ENCODE results near the gene NPB.

The NPB gene

GRCh38 chr17:81922566-81923301, 20.7 kb downstream of the NPB start:
- Histone ChIP-seq H3K9ac (ENCODE audit: low read length) (no peak overlapping the region), H3K79me2 (ENCODE audit: low read length) (peaks cover 80% of the 10 kb centered on the region), H3K27ac (ENCODE audit: low read length) (no peak overlapping the region; the same call in 1 of the 2 replicates), H3K36me3 (replicated peaks; ENCODE audit: insufficient read depth, low read length) (no peaks in the 10 kb centered on the region), H3K4me1 (ENCODE audit: low read length) (peaks cover 18% of the 10 kb centered on the region), H4K20me1 (ENCODE audit: insufficient read depth, low read length) (0 out of 2 replicates have a peak, but pooled peaks cover 3% of the 10 kb centered on the region), H3K9me2 (replicated peaks; ENCODE audit: insufficient read depth, low read length) (no peaks in the 10 kb centered on the region), H3K4me2 (ENCODE audit: low read depth, low read length) (no peak overlapping the region), H3K9me3 (replicated peaks; ENCODE audit: insufficient read depth, low read length) (no peaks in the 10 kb centered on the region), H3K27me3 (replicated peaks; ENCODE audit: insufficient read depth, low read length) (no peaks in the 10 kb centered on the region), H3F3A (ENCODE audit: insufficient read depth, low read length) (peaks cover 37% of the 10 kb centered on the region), H2AFZ (ENCODE audit: low read length) (no peak overlapping the region), H3K4me3 (ENCODE audit: low read length) (no peak overlapping the region)
- TF ChIP-seq EZH2phosphoT487 (IDR thresholded peaks at IDR 0.05; ENCODE audit: low read length) (no peak), CTCF (IDR thresholded peaks at IDR 0.05; ENCODE audit: low read length) (no peak), EZH2 (optimal IDR thresholded peaks at IDR 0.05; ENCODE audit: low read depth, low read length) (no peak)
- no peak for DNase-seq

- TF ChIP-seq EZH2phosphoT487 (IDR thresholded peaks at IDR 0.05; ENCODE audit: low read length) (no peak), EZH2 (optimal IDR thresholded peaks at IDR 0.05; ENCODE audit: low read depth, low read length) (no peak), CTCF (IDR thresholded peaks at IDR 0.05; ENCODE audit: low read length) (no peak)
- DNase-seq = peak; percentile 63
- Histone ChIP-seq H3K27ac (ENCODE audit: low read length) (peak overlapping the region; percentile 74; the same call in 1 of the 2 replicates), H3K4me3 (ENCODE audit: low read length) (peak overlapping the region; percentile 52), H3K9me3 (replicated peaks; ENCODE audit: insufficient read depth, low read length) (no peaks in the 10 kb centered on the region), H3F3A (ENCODE audit: insufficient read depth, low read length) (peaks cover 37% of the 10 kb centered on the region), H3K9ac (ENCODE audit: low read length) (peak overlapping the region; percentile 70), H3K79me2 (ENCODE audit: low read length) (peaks cover 86% of the 10 kb centered on the region), H3K27me3 (replicated peaks; ENCODE audit: insufficient read depth, low read length) (no peaks in the 10 kb centered on the region), H3K4me1 (ENCODE audit: low read length) (peaks cover 21% of the 10 kb centered on the region), H3K4me2 (ENCODE audit: low read depth, low read length) (peak overlapping the region; percentile 79), H3K36me3 (replicated peaks; ENCODE audit: insufficient read depth, low read length) (no peaks in the 10 kb centered on the region), H2AFZ (ENCODE audit: low read length) (no peak overlapping the region), H3K9me2 (replicated peaks; ENCODE audit: insufficient read depth, low read length) (no peaks in the 10 kb centered on the region), H4K20me1 (ENCODE audit: insufficient read depth, low read length) (0 out of 2 replicates have a peak, but pooled peaks cover 3% of the 10 kb centered on the region)
Measured at GRCh38 chr17:81923302-81924260, 21.5 kb downstream of the NPB start.

GRCh38 chr17:81924557-81925532, 22.8 kb downstream of the NPB start:
- H3K27ac ChIP-seq (ENCODE audit: low read length) = peak overlapping the region; percentile 74; the same call in 1 of the 2 replicates
- 0 out of 2 replicates have a peak, but pooled peaks cover 3% of the 10 kb centered on the region for H4K20me1 ChIP-seq (ENCODE audit: insufficient read depth, low read length)
- H3K79me2 ChIP-seq (ENCODE audit: low read length) = peaks cover 79% of the 10 kb centered on the region
- TF ChIP-seq EZH2phosphoT487 (IDR thresholded peaks at IDR 0.05; ENCODE audit: low read length) = no peak
- no peak for TF ChIP-seq CTCF (IDR thresholded peaks at IDR 0.05; ENCODE audit: low read length)
- TF ChIP-seq EZH2 (optimal IDR thresholded peaks at IDR 0.05; ENCODE audit: low read depth, low read length) = no peak
- no peaks in the 10 kb centered on the region for H3K27me3 ChIP-seq (replicated peaks; ENCODE audit: insufficient read depth, low read length)
- H3K4me3 ChIP-seq (ENCODE audit: low read length) = peak overlapping the region; percentile 52; the same call in 1 of the 2 replicates
- peak; percentile 80 for DNase-seq
- peak overlapping the region; percentile 86 for H3K4me2 ChIP-seq (ENCODE audit: low read depth, low read length)
- H3K4me1 ChIP-seq (ENCODE audit: low read length) = peaks cover 21% of the 10 kb centered on the region
- H3K9me2 ChIP-seq (replicated peaks; ENCODE audit: insufficient read depth, low read length) = no peaks in the 10 kb centered on the region
- H3K9me3 ChIP-seq (replicated peaks; ENCODE audit: insufficient read depth, low read length) = no peaks in the 10 kb centered on the region
- peaks cover 31% of the 10 kb centered on the region for H3F3A ChIP-seq (ENCODE audit: insufficient read depth, low read length)
- H2AFZ ChIP-seq (ENCODE audit: low read length) = no peak overlapping the region
- peak overlapping the region; percentile 70 for H3K9ac ChIP-seq (ENCODE audit: low read length)
- H3K36me3 ChIP-seq (replicated peaks; ENCODE audit: insufficient read depth, low read length) = no peaks in the 10 kb centered on the region
